KMS-11 (cell line): Measurements from ENCODE around the gene CST2.
"Not testable (repeated sequence)": the region's sequence is repeated elsewhere in the genome, so short reads cannot be mapped to it uniquely, and the experiment has no call there.

ENCODE experiments used
- H2AFZ ChIP-seq: fragments of 200-600 bp; sonication (generic); 2 replicates; pipeline ENCODE4 v1.6.1; 2016; ENCODE audit warnings: antibody characterized with exemption, mixed run types, low read depth
- H3K27ac ChIP-seq: fragments of 200-600 bp; sonication (generic); 2 replicates; pipeline ENCODE4 v1.6.1; 2016; ENCODE audit warnings: mild to moderate bottlenecking, mixed run types
- H3K27me3 ChIP-seq: fragments of 200-600 bp; sonication (generic); 2 replicates; pipeline ENCODE4 v1.6.1; 2017; ENCODE audit warnings: mild to moderate bottlenecking, low read depth, mixed run types, moderate library complexity; ENCODE audit not compliant: insufficient read depth
- H3K36me3 ChIP-seq: fragments of 200-600 bp; sonication (generic); 2 replicates; pipeline ENCODE4 v1.6.1; 2017; ENCODE audit warnings: mild to moderate bottlenecking, mixed run types; ENCODE audit not compliant: insufficient read depth
- H3K4me1 ChIP-seq: fragments of 200-600 bp; sonication (generic); 2 replicates; pipeline ENCODE4 v1.6.1; 2016; ENCODE audit warnings: mild to moderate bottlenecking, low read depth, mixed run types; ENCODE audit not compliant: poor library complexity, severe bottlenecking
- H3K4me2 ChIP-seq: fragments of 200-600 bp; sonication (generic); 2 replicates; pipeline ENCODE4 v1.7.0; 2016; ENCODE audit warnings: mild to moderate bottlenecking, mixed run types
- H3K4me3 ChIP-seq: fragments of 200-600 bp; sonication (generic); IDR thresholded peaks from 2 replicates; pipeline ENCODE4 v1.6.1; 2017; ENCODE audit warnings: low read depth, low read length, mixed read lengths; ENCODE audit not compliant: insufficient read depth
- H3K79me2 ChIP-seq: fragments of 200-600 bp; sonication (generic); 2 replicates; pipeline ENCODE4 v1.6.1; 2016; ENCODE audit warnings: low read depth, mixed run types; ENCODE audit not compliant: insufficient read depth
- H3K9ac ChIP-seq: fragments of 200-600 bp; sonication (generic); 2 replicates; pipeline ENCODE4 v1.6.1; 2016; ENCODE audit warnings: mild to moderate bottlenecking, mixed run types
- H4K20me1 ChIP-seq: fragments of 200-600 bp; sonication (generic); 2 replicates; pipeline ENCODE4 v1.6.1; 2016; ENCODE audit warnings: mild to moderate bottlenecking, mixed run types; ENCODE audit not compliant: insufficient read depth
- CTCF ChIP-seq: fragments of 200-600 bp; sonication (generic); conservative IDR thresholded peaks from 2 replicates; pipeline ENCODE4 v1.6.1; 2017; ENCODE audit warnings: low read depth, mild to moderate bottlenecking, antibody characterized with exemption, low read length, moderate library complexity, mixed read lengths

Gene CST2

GRCh38 chr20:23823621-23824324, 2.8 kb downstream of the CST2 start:
- H3K4me2 ChIP-seq, result no peak overlapping the region
- no peak for TF ChIP-seq CTCF
- H3K27ac ChIP-seq, result no peak overlapping the region
- no peaks in the 10 kb centered on the region for H3K27me3 ChIP-seq
- no peaks in the 10 kb centered on the region for H3K36me3 ChIP-seq
- no peak overlapping the region for H3K9ac ChIP-seq
- H3K4me3 ChIP-seq, result no peak overlapping the region
- H3K79me2 ChIP-seq, result no peaks in the 10 kb centered on the region
- H4K20me1 ChIP-seq, result no peaks in the 10 kb centered on the region
- H2AFZ ChIP-seq, result no peak overlapping the region
- no peaks in the 10 kb centered on the region for H3K4me1 ChIP-seq

- Histone ChIP-seq H2AFZ (no peak overlapping the region), H3K4me2 (no peak overlapping the region), H3K4me1 (no peaks in the 10 kb centered on the region), H3K27ac (no peak overlapping the region), H3K9ac (no peak overlapping the region), H3K79me2 (no peaks in the 10 kb centered on the region), H3K27me3 (no peaks in the 10 kb centered on the region), H3K36me3 (no peaks in the 10 kb centered on the region), H3K4me3 (no peak overlapping the region), H4K20me1 (no peaks in the 10 kb centered on the region)
- TF ChIP-seq CTCF, result no peak
Observed at GRCh38 chr20:23823111-23823510, 3.4 kb downstream of the CST2 start.

- H3K27me3 ChIP-seq, result no peaks in the 10 kb centered on the region
- no peak overlapping the region for H3K4me2 ChIP-seq
- H3K27ac ChIP-seq, result no peak overlapping the region
Observed at GRCh38 chr20:23820493-23820892, 6.0 kb downstream of the CST2 start.

GRCh38 chr20:23811559-23811958, 15.0 kb downstream of the CST2 start:
- H3K27ac ChIP-seq, H3K4me2 ChIP-seq, H2AFZ ChIP-seq, H3K4me3 ChIP-seq, H3K79me2 ChIP-seq, H3K36me3 ChIP-seq, H3K4me1 ChIP-seq, H3K9ac ChIP-seq, H4K20me1 ChIP-seq, H3K27me3 ChIP-seq: not testable (repeated sequence)

More at GRCh38 chr20:23820493-23820892, 6.0 kb downstream of the CST2 start:
- no peak for TF ChIP-seq CTCF
- H3K79me2 ChIP-seq, result no peaks in the 10 kb centered on the region
- no peaks in the 10 kb centered on the region for H3K4me1 ChIP-seq
- H4K20me1 ChIP-seq, result no peaks in the 10 kb centered on the region
- H3K4me3 ChIP-seq, result no peak overlapping the region
- no peak overlapping the region for H2AFZ ChIP-seq
- no peaks in the 10 kb centered on the region for H3K36me3 ChIP-seq
- H3K9ac ChIP-seq, result no peak overlapping the region

GRCh38 chr20:23810349-23810748, 16.2 kb downstream of the CST2 start:
- not testable (repeated sequence) for H3K27ac ChIP-seq, H3K9ac ChIP-seq, H3K79me2 ChIP-seq, H3K4me3 ChIP-seq, H3K36me3 ChIP-seq, H4K20me1 ChIP-seq, H3K4me1 ChIP-seq, H3K4me2 ChIP-seq, H2AFZ ChIP-seq, H3K27me3 ChIP-seq
